HepG2 (cell line): ENCODE results near the gene ZBTB1. TPM values are rescaled to one million over a fixed set of nuclear protein-coding genes. Genes with fewer than 3 reads are reported as not detected.

Experiments
- ARNTL ChIP-seq: sonication (generic); formaldehyde crosslinking; IDR thresholded peaks from 2 replicates; pipeline ENCODE4 v1.4.0; 2020; ENCODE audit warnings: mild to moderate bottlenecking, missing genetic modification reagents
- CHD2 ChIP-seq: IDR thresholded peaks from 2 replicates; pipeline ENCODE4 v1.6.1; 2011; ENCODE audit warnings: low read depth, low read length, improper control_type of control experiment
- JARID2 ChIP-seq: sonication (generic); formaldehyde crosslinking; IDR thresholded peaks from 2 replicates; pipeline ENCODE4 v1.8.1; 2023; ENCODE audit warnings: missing genetic modification reagents, inconsistent platforms; ENCODE audit not compliant: insufficient replicate concordance
- MEIS2 ChIP-seq: sonication (generic); formaldehyde crosslinking; IDR thresholded peaks from 2 replicates; pipeline ENCODE4 v1.9.0; 2021; ENCODE audit warnings: mild to moderate bottlenecking, missing genetic modification reagents
- MIXL1 ChIP-seq: IDR thresholded peaks from 2 replicates; pipeline ENCODE4 v1.6.1; 2016
- NFE2 ChIP-seq: sonication (generic); formaldehyde crosslinking; IDR thresholded peaks from 2 replicates; pipeline ENCODE4 v1.4.0; 2020; ENCODE audit warnings: missing genetic modification reagents
- RXRB ChIP-seq: IDR thresholded peaks from 2 replicates; pipeline ENCODE4 v1.6.1; 2016; ENCODE audit warnings: borderline replicate concordance, missing genetic modification reagents, missing compliant biosample characterization
- SKI ChIP-seq: fragments of 450-650 bp; IDR thresholded peaks from one replicate; pipeline ENCODE4 v1.6.1; 2018; ENCODE audit warnings: mild to moderate bottlenecking; ENCODE audit not compliant: partially characterized antibody
- SP5 ChIP-seq: IDR thresholded peaks from 2 replicates; pipeline ENCODE4 v1.6.1; 2016; ENCODE audit warnings: low read depth, borderline replicate concordance
- TAF15 ChIP-seq: fragments of 200-400 bp; formaldehyde crosslinking; IDR thresholded peaks from one replicate; pipeline ENCODE4 v1.6.1; 2018; ENCODE audit warnings: mild to moderate bottlenecking, low read depth, low read length; ENCODE audit not compliant: poor library complexity, severe bottlenecking
- THRA ChIP-seq: sonication (generic); formaldehyde crosslinking; IDR thresholded peaks from 2 replicates; pipeline ENCODE4 v1.4.0; 2020; ENCODE audit warnings: missing genetic modification reagents, borderline replicate concordance
- ZFP1 ChIP-seq: IDR thresholded peaks from 2 replicates; pipeline ENCODE4 v1.6.1; 2016
- ZNF335 ChIP-seq: sonication (generic); formaldehyde crosslinking; IDR thresholded peaks from 2 replicates; pipeline ENCODE4 v1.4.0; 2020; ENCODE audit warnings: missing genetic modification reagents
- ZNF563 ChIP-seq: sonication (generic); formaldehyde crosslinking; IDR thresholded peaks from 2 replicates; pipeline ENCODE4 v1.8.0; 2022; ENCODE audit warnings: mild to moderate bottlenecking, moderate library complexity, missing genetic modification reagents
- ZNF660 ChIP-seq: sonication (generic); formaldehyde crosslinking; IDR thresholded peaks from 2 replicates; pipeline ENCODE4 v1.5.1; 2020; ENCODE audit warnings: mild to moderate bottlenecking, low read depth, missing genetic modification reagents, borderline replicate concordance
- ZNF772 ChIP-seq: sonication (generic); formaldehyde crosslinking; IDR thresholded peaks from 2 replicates; pipeline ENCODE4 v1.5.0; 2020; ENCODE audit warnings: mild to moderate bottlenecking, missing genetic modification reagents
- ZNF777 ChIP-seq: sonication (generic); formaldehyde crosslinking; IDR thresholded peaks from 2 replicates; pipeline ENCODE4 v1.4.0; 2020; ENCODE audit warnings: missing genetic modification reagents
- ZNF816 ChIP-seq: sonication (generic); formaldehyde crosslinking; IDR thresholded peaks from 2 replicates; pipeline ENCODE4 v1.8.0; 2022; ENCODE audit warnings: missing genetic modification reagents, mild to moderate bottlenecking, borderline replicate concordance
- ZSCAN20 ChIP-seq: sonication (generic); formaldehyde crosslinking; IDR thresholded peaks from 2 replicates; pipeline ENCODE4 v1.4.0; 2020; ENCODE audit warnings: missing genetic modification reagents, mild to moderate bottlenecking, borderline replicate concordance
- ZSCAN25 ChIP-seq: sonication (generic); formaldehyde crosslinking; IDR thresholded peaks from 2 replicates; pipeline ENCODE4 v1.8.0; 2022; ENCODE audit warnings: mild to moderate bottlenecking, missing genetic modification reagents
- polyA plus RNA-seq, 8 experiments: library from polyadenylated mRNA; depleted of rRNA in 3 of 8; stranded (reverse) in 7 of 8; unstranded in 1 of 8; fragments of >200 nt; fragmentation: Illumina TruSeq in 4 of 8; extraction: Trizol in 4 of 8; gene quantifications; 2 replicates each; pipeline versions ENCODE4 v1.2.1 to v1.2.3, GENCODE V29; 2011 to 2016; ENCODE audit warnings: low read depth in 4 of 8, missing spikeins in 1 of 8, mixed read lengths in 1 of 8; ENCODE audit not compliant: insufficient read depth in 1 of 8
- total RNA-seq, 5 experiments: library from RNA; depleted of rRNA; stranded (reverse); fragments of >200 nt; fragmentation: Illumina TruSeq; extraction: Trizol; gene quantifications; 2 replicates each; pipeline ENCODE4 v1.2.3, GENCODE V29; 2016; ENCODE audit warnings: low read depth in 1 of 5
- TF ChIP-seq, protein P1 (sequence below): sonication (generic); formaldehyde crosslinking; IDR thresholded peaks from 2 replicates; pipeline ENCODE4 v1.4.0; 2020; ENCODE audit warnings: missing genetic modification reagents, borderline replicate concordance
- TF ChIP-seq, protein P2 (sequence below): sonication (generic); formaldehyde crosslinking; IDR thresholded peaks from 2 replicates; pipeline ENCODE4 v1.5.0; 2020; ENCODE audit warnings: mild to moderate bottlenecking, missing genetic modification reagents, moderate library complexity

Gene ZBTB1
- total and polyA plus RNA-seq, 2 of the 13 experiments (the other 11 are each of a cell fraction or from before 2014, with no cell fraction given) = 18.8 to 22.6 TPM

- TF ChIP-seq RXRB (CRISPR knock-in tag) (0 out of 2 replicates have a peak, but pooled peaks have one; percentile 9), ZNF335 (CRISPR knock-in tag) (no peak), MEIS2 (CRISPR knock-in tag) (0 out of 2 replicates have a peak, but pooled peaks have one; percentile 39), ZNF816 (CRISPR knock-in tag) (peak; percentile 84; the same call in 1 of the 2 replicates), SP5 (CRISPR knock-in tag) (no peak), ZSCAN25 (CRISPR knock-in tag) (0 out of 2 replicates have a peak, but pooled peaks have one; percentile 17), JARID2 (CRISPR knock-in tag) (peak; percentile 14), CHD2 (peak; percentile 95), THRA (no peak), ZNF660 (CRISPR knock-in tag) (no peak), ZNF772 (CRISPR knock-in tag) (peak; percentile 43; the same call in 1 of the 2 replicates), SKI (no peak), TAF15 (no peak), ZNF563 (CRISPR knock-in tag) (peak; percentile 31), ZFP1 (no peak; the same call in 1 of the 2 replicates), MIXL1 (CRISPR knock-in tag) (0 out of 2 replicates have a peak, but pooled peaks have one; percentile 18), ARNTL (CRISPR knock-in tag) (peak; percentile 90), NFE2 (CRISPR knock-in tag) (no peak), ZSCAN20 (CRISPR knock-in tag) (peak; percentile 76), ZNF777 (0 out of 2 replicates have a peak, but pooled peaks have one; percentile 2)
- TF ChIP-seq, protein P1, sequence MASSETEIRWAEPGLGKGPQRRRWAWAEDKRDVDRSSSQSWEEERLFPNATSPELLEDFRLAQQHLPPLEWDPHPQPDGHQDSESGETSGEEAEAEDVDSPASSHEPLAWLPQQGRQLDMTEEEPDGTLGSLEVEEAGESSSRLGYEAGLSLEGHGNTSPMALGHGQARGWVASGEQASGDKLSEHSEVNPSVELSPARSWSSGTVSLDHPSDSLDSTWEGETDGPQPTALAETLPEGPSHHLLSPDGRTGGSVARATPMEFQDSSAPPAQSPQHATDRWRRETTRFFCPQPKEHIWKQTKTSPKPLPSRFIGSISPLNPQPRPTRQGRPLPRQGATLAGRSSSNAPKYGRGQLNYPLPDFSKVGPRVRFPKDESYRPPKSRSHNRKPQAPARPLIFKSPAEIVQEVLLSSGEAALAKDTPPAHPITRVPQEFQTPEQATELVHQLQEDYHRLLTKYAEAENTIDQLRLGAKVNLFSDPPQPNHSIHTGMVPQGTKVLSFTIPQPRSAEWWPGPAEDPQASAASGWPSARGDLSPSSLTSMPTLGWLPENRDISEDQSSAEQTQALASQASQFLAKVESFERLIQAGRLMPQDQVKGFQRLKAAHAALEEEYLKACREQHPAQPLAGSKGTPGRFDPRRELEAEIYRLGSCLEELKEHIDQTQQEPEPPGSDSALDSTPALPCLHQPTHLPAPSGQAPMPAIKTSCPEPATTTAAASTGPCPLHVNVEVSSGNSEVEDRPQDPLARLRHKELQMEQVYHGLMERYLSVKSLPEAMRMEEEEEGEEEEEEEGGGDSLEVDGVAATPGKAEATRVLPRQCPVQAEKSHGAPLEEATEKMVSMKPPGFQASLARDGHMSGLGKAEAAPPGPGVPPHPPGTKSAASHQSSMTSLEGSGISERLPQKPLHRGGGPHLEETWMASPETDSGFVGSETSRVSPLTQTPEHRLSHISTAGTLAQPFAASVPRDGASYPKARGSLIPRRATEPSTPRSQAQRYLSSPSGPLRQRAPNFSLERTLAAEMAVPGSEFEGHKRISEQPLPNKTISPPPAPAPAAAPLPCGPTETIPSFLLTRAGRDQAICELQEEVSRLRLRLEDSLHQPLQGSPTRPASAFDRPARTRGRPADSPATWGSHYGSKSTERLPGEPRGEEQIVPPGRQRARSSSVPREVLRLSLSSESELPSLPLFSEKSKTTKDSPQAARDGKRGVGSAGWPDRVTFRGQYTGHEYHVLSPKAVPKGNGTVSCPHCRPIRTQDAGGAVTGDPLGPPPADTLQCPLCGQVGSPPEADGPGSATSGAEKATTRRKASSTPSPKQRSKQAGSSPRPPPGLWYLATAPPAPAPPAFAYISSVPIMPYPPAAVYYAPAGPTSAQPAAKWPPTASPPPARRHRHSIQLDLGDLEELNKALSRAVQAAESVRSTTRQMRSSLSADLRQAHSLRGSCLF (CRISPR knock-in tag) = no peak; the same call in 1 of the 2 replicates
- TF ChIP-seq, protein P2, sequence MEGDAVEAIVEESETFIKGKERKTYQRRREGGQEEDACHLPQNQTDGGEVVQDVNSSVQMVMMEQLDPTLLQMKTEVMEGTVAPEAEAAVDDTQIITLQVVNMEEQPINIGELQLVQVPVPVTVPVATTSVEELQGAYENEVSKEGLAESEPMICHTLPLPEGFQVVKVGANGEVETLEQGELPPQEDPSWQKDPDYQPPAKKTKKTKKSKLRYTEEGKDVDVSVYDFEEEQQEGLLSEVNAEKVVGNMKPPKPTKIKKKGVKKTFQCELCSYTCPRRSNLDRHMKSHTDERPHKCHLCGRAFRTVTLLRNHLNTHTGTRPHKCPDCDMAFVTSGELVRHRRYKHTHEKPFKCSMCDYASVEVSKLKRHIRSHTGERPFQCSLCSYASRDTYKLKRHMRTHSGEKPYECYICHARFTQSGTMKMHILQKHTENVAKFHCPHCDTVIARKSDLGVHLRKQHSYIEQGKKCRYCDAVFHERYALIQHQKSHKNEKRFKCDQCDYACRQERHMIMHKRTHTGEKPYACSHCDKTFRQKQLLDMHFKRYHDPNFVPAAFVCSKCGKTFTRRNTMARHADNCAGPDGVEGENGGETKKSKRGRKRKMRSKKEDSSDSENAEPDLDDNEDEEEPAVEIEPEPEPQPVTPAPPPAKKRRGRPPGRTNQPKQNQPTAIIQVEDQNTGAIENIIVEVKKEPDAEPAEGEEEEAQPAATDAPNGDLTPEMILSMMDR (CRISPR knock-in tag) = 0 out of 2 replicates have a peak, but pooled peaks have one; percentile 5
These were observed 898 bp upstream of the ZBTB1 start, which contains the start of gene ZBTB25 (continued) for GRCh38 chr14:64503434-64504309.
